Vagina (tissue), 2 donors: Measurements from ENCODE around the gene NAPB. TPM values are rescaled to one million over a fixed set of nuclear protein-coding genes. Genes with fewer than 3 reads are reported as not detected.

Source experiments
- DNase-seq, 2 donors: peaks; one replicate each; pipeline ENCODE4 v3.0.0-alpha.2; 2017; ENCODE audit errors: extremely low spot score in 2 of 2
- H3K27ac ChIP-seq: fragments of 200-600 bp; sonication (generic); one replicate; pipeline ENCODE4 v1.5.1; 2019
- H3K27me3 ChIP-seq: fragments of 200-600 bp; sonication (generic); one replicate; pipeline ENCODE4 v1.5.1; 2019
- H3K36me3 ChIP-seq, 2 donors: fragments of 200-600 bp; sonication (generic); one replicate each; pipeline ENCODE4 v1.5.1; 2017 to 2019
- H3K4me1 ChIP-seq: fragments of 200-600 bp; sonication (generic); one replicate; pipeline ENCODE4 v1.5.1; 2019
- H3K4me3 ChIP-seq, 2 donors: fragments of 200-600 bp; sonication (generic); 1 replicate in 1 of 2; 2 replicates in 1 of 2; pipeline ENCODE4 v1.5.1; 2016 to 2019
- H3K9me3 ChIP-seq: fragments of 200-600 bp; sonication (generic); one replicate; pipeline ENCODE4 v1.5.1; 2019
- CTCF ChIP-seq, 3 experiments: fragments of 450-650 bp in 2 of 3; fragments of 200-600 bp in 1 of 3; sonication (generic) in 1 of 3; IDR thresholded peaks; one replicate each; pipeline ENCODE4 v1.5.1; 2017 to 2019; ENCODE audit warnings: antibody characterized with exemption in 3 of 3, mild to moderate bottlenecking in 2 of 3, moderate library complexity in 2 of 3
- POLR2A ChIP-seq, 2 donors: fragments of 450-650 bp; IDR thresholded peaks; one replicate each; pipeline ENCODE4 v1.6.1; 2017; ENCODE audit warnings: antibody characterized with exemption in 2 of 2, mild to moderate bottlenecking in 2 of 2, moderate library complexity in 2 of 2
- POLR2AphosphoS5 ChIP-seq, 2 donors: sonication (generic); formaldehyde crosslinking; IDR thresholded peaks; one replicate each; pipeline ENCODE4 v1.9.0; 2017; ENCODE audit warnings: antibody characterized with exemption in 2 of 2, mild to moderate bottlenecking in 2 of 2, low read depth in 1 of 2; ENCODE audit not compliant: insufficient read depth in 1 of 2
- intact Hi-C: fragments of 100-400 bp; cut with DNase I; formaldehyde crosslinking; loops from one replicate; pipeline ENCODE4 v1.15.1; 2023
- total RNA-seq: library from RNA; depleted of rRNA; stranded (reverse); fragments of >200 nt; gene quantifications from one replicate; pipeline ENCODE4 v1.2.3, GENCODE V29; 2016

NAPB gene
- total RNA-seq, 1 donor from 2014 or later, result 28.5 TPM

- TF ChIP-seq POLR2AphosphoS5 (IDR thresholded peaks at IDR 0.05; ENCODE audit: insufficient read depth in 1 of 2, low read depth in 1 of 2), result no peak
- DNase-seq, result no peak
- no peaks in the 10 kb centered on the region for H3K4me1 ChIP-seq
- no peaks in the 10 kb centered on the region for H3K9me3 ChIP-seq
- no peak overlapping the region for H3K27ac ChIP-seq
- no peak overlapping the region for H3K4me3 ChIP-seq
- no peaks in the 10 kb centered on the region for H3K36me3 ChIP-seq
- intact Hi-C loops, result no loop called here
- no peaks in the 10 kb centered on the region for H3K27me3 ChIP-seq
Measured at GRCh38 chr20:23456409-23456808, 35.1 kb upstream of the NAPB start.

- DNase-seq, result no peak
- TF ChIP-seq POLR2A (IDR thresholded peaks at IDR 0.05) (no peak), CTCF (IDR thresholded peaks at IDR 0.05) (no peak), POLR2AphosphoS5 (IDR thresholded peaks at IDR 0.05; ENCODE audit: insufficient read depth in 1 of 2, low read depth in 1 of 2) (no peak)
- intact Hi-C loops, result no loop called here
Measured at GRCh38 chr20:23455639-23456038, 34.4 kb upstream of the NAPB start.

GRCh38 chr20:23454816-23455215 lies 33.5 kb upstream of the NAPB start:
- Histone ChIP-seq H3K4me3 (no peak overlapping the region), H3K4me1 (no peaks in the 10 kb centered on the region), H3K27me3 (no peaks in the 10 kb centered on the region), H3K36me3 (no peaks in the 10 kb centered on the region), H3K9me3 (no peaks in the 10 kb centered on the region), H3K27ac (no peak overlapping the region)
- intact Hi-C loops, result no loop called here
- TF ChIP-seq POLR2A (IDR thresholded peaks at IDR 0.05) (no peak), CTCF (IDR thresholded peaks at IDR 0.05) (no peak), POLR2AphosphoS5 (IDR thresholded peaks at IDR 0.05; ENCODE audit: insufficient read depth in 1 of 2, low read depth in 1 of 2) (no peak)
- DNase-seq, result no peak

More at GRCh38 chr20:23455639-23456038, 34.4 kb upstream of the NAPB start:
- no peak overlapping the region for H3K27ac ChIP-seq
- H3K4me1 ChIP-seq, result no peaks in the 10 kb centered on the region
- no peaks in the 10 kb centered on the region for H3K36me3 ChIP-seq
- H3K4me3 ChIP-seq, result no peak overlapping the region
- no peaks in the 10 kb centered on the region for H3K27me3 ChIP-seq
- no peaks in the 10 kb centered on the region for H3K9me3 ChIP-seq

GRCh38 chr20:23453549-23454543 lies 32.6 kb upstream of the NAPB start:
- Histone ChIP-seq H3K36me3 (no peaks in the 10 kb centered on the region), H3K9me3 (no peaks in the 10 kb centered on the region), H3K27me3 (no peaks in the 10 kb centered on the region), H3K4me3 (no peak overlapping the region), H3K27ac (no peak overlapping the region), H3K4me1 (no peaks in the 10 kb centered on the region)
- TF ChIP-seq POLR2AphosphoS5 (IDR thresholded peaks at IDR 0.05; ENCODE audit: insufficient read depth in 1 of 2, low read depth in 1 of 2) (no peak), POLR2A (IDR thresholded peaks at IDR 0.05) (no peak), CTCF (IDR thresholded peaks at IDR 0.05) (no peak)
- intact Hi-C loops, result no loop called here
- DNase-seq, result no peak

- TF ChIP-seq CTCF (IDR thresholded peaks at IDR 0.05) (no peak), POLR2A (IDR thresholded peaks at IDR 0.05) (no peak), POLR2AphosphoS5 (IDR thresholded peaks at IDR 0.05; ENCODE audit: insufficient read depth in 1 of 2, low read depth in 1 of 2) (no peak)
- intact Hi-C loops, result no loop called here
- DNase-seq, result no peak
- H3K27me3 ChIP-seq, result no peaks in the 10 kb centered on the region
- H3K4me3 ChIP-seq, result no peak within 1 kb of the TSS
- no peak within 1 kb of the TSS for H3K27ac ChIP-seq
- H3K9me3 ChIP-seq, result no peaks in the 10 kb centered on the region
- no peaks in the 10 kb centered on the region for H3K36me3 ChIP-seq
- no peaks in the 10 kb centered on the region for H3K4me1 ChIP-seq
Measured at GRCh38 chr20:23452776-23453175, 31.5 kb upstream of the NAPB start, which contains the start of gene CST11. Gene CST11 (minus strand): TSS chr20:23452876. CDS start chr20:23452811, 65 bp downstream.
